Stimulated activated CD8-positive, alpha-beta memory T cell treated with anti-CD3 and anti-CD28 coated beads, Interleukin-15, amount 100 ng/mL, for 4 hours (primary cell): ENCODE measurements around the gene SLC29A3.

Experiments used
- DNase-seq, 2 donors: peaks; one replicate each; pipeline ENCODE4 v3.0.0-alpha.2; 2020; ENCODE audit warnings: low read depth in 2 of 2

The SLC29A3 gene

GRCh38 chr10:71369602-71370001 is 50.5 kb downstream of the SLC29A3 start:
- no peak for DNase-seq

GRCh38 chr10:71370031-71370430 is 51.0 kb downstream of the SLC29A3 start:
- no peak for DNase-seq

- no peak for DNase-seq
Measured at GRCh38 chr10:71371750-71372166, 52.7 kb downstream of the SLC29A3 start.

GRCh38 chr10:71372882-71373495 is 53.9 kb downstream of the SLC29A3 start:
- DNase-seq: no peak

GRCh38 chr10:71374481-71375233 is 55.6 kb downstream of the SLC29A3 start:
- DNase-seq: no peak

GRCh38 chr10:71375952-71376351 is 56.9 kb downstream of the SLC29A3 start:
- DNase-seq: no peak

GRCh38 chr10:71378336-71379117 is 59.5 kb downstream of the SLC29A3 start:
- no peak for DNase-seq

- DNase-seq: no peak
Measured at GRCh38 chr10:71379118-71379766, 60.2 kb downstream of the SLC29A3 start.

- no peak for DNase-seq
Measured at GRCh38 chr10:71380841-71381240, 61.8 kb downstream of the SLC29A3 start.

- DNase-seq: no peak
Measured at GRCh38 chr10:71381611-71382010, 62.6 kb downstream of the SLC29A3 start.

- DNase-seq: no peak
Measured at GRCh38 chr10:71382028-71382427, 63.0 kb downstream of the SLC29A3 start.

GRCh38 chr10:71382757-71383156 is 63.7 kb downstream of the SLC29A3 start:
- DNase-seq: no peak

- DNase-seq: peak; percentile 32 to 41
Measured at GRCh38 chr10:71383972-71384687, 65.1 kb downstream of the SLC29A3 start.

- no peak for DNase-seq
Measured at GRCh38 chr10:71388171-71388570, 69.1 kb downstream of the SLC29A3 start.

GRCh38 chr10:71388583-71389310 is 69.7 kb downstream of the SLC29A3 start:
- DNase-seq: no peak

- DNase-seq: no peak
Measured at GRCh38 chr10:71389768-71390460, 70.9 kb downstream of the SLC29A3 start.

GRCh38 chr10:71390461-71390835 is 71.4 kb downstream of the SLC29A3 start:
- no peak for DNase-seq

GRCh38 chr10:71390921-71391690 is 72.0 kb downstream of the SLC29A3 start:
- no peak for DNase-seq

- no peak for DNase-seq
Measured at GRCh38 chr10:71391701-71392100, 72.6 kb downstream of the SLC29A3 start.
